SK-N-SH (cell line): Measurements from ENCODE around the gene CDKN2B-AS1. TPM values are rescaled to one million over a fixed set of nuclear protein-coding genes. Genes with fewer than 3 reads are reported as not detected.

Source experiments
- CTCF ChIA-PET: fragments of 300-600, 350-600 bp; formaldehyde crosslinking; extraction: SDS; loops from one replicate; lab custom pipeline; 2021; lab: Yijun Ruan, JAX
- POLR2A ChIA-PET: fragments of 350-600 bp; sonication (Branson Sonifier 250); formaldehyde crosslinking; extraction: SDS; loops from one replicate; lab custom pipeline; 2020; ENCODE audit warnings: antibody characterized with exemption, inconsistent platforms; lab: Yijun Ruan, JAX
- DNase-seq: peaks from one replicate; pipeline ENCODE4 v3.0.0; 2012
- H2AFZ ChIP-seq: fragments of 200-600 bp; sonication (generic); 2 replicates; pipeline ENCODE4 v1.8.1; 2016; ENCODE audit warnings: antibody characterized with exemption, mild to moderate bottlenecking, low read depth
- H3F3A ChIP-seq: fragments of 200-600 bp; sonication (generic); replicated peaks from 2 replicates; pipeline ENCODE3; 2016; ENCODE audit warnings: antibody characterized with exemption, mild to moderate bottlenecking; ENCODE audit not compliant: insufficient read depth
- H3K27ac ChIP-seq, 2 experiments: fragments of 200-500 bp in 1 of 2; fragments of 200-600 bp in 1 of 2; sonication (Bioruptor generic) in 1 of 2; sonication (generic), shearing (Covaris generic) in 1 of 2; 2 replicates each; pipeline versions ENCODE4 v1.5.1 to v1.6.1; 2014 to 2016; ENCODE audit warnings: low read depth in 2 of 2, inconsistent platforms in 1 of 2, low read length in 1 of 2, mild to moderate bottlenecking in 1 of 2, mixed read lengths in 1 of 2
- H3K27me3 ChIP-seq: fragments of 200-600 bp; sonication (generic), shearing (Covaris generic); 2 replicates; pipeline ENCODE4 v1.6.1; 2016; ENCODE audit warnings: mixed run types; ENCODE audit not compliant: insufficient read depth
- H3K36me3 ChIP-seq, 2 experiments: fragments of 200-500 bp in 1 of 2; fragments of 200-600 bp in 1 of 2; sonication (Bioruptor generic) in 1 of 2; sonication (generic) in 1 of 2; replicated peaks in 1 of 2; 2 replicates each; pipeline versions ENCODE3 to v1.5.1; 2014 to 2016; ENCODE audit warnings: low read length in 1 of 2, mild to moderate bottlenecking in 1 of 2; ENCODE audit not compliant: insufficient read depth in 2 of 2, control insufficient read depth in 1 of 2
- H3K4me1 ChIP-seq, 2 experiments: fragments of 200-500 bp in 1 of 2; fragments of 200-600 bp in 1 of 2; sonication (Bioruptor generic) in 1 of 2; sonication (generic), shearing (Covaris generic) in 1 of 2; 2 replicates each; pipeline versions ENCODE4 v1.5.1 to v1.6.1; 2014 to 2016; ENCODE audit warnings: low read depth in 1 of 2, low read length in 1 of 2, mixed run types in 1 of 2; ENCODE audit not compliant: insufficient read depth in 2 of 2, control insufficient read depth in 1 of 2
- H3K4me2 ChIP-seq: fragments of 200-600 bp; sonication (generic), shearing (Covaris generic); 2 replicates; pipeline ENCODE4 v1.6.1; 2017; ENCODE audit warnings: mixed run types
- H3K4me3 ChIP-seq, 2 experiments: fragments of 200-500 bp in 1 of 2; fragments of 200-600 bp in 1 of 2; sonication (Bioruptor generic) in 1 of 2; sonication (generic), shearing (Covaris generic) in 1 of 2; 2 replicates each; pipeline versions ENCODE4 v1.5.1 to v1.8.1; 2014 to 2016; ENCODE audit warnings: low read depth in 2 of 2, inconsistent platforms in 1 of 2, low read length in 1 of 2, mild to moderate bottlenecking in 1 of 2, mixed read lengths in 1 of 2, moderate library complexity in 1 of 2
- H3K79me2 ChIP-seq: fragments of 200-600 bp; sonication (generic); 2 replicates; pipeline ENCODE4 v1.8.1; 2017; ENCODE audit warnings: mild to moderate bottlenecking; ENCODE audit not compliant: insufficient read depth
- H3K9ac ChIP-seq: fragments of 200-600 bp; sonication (generic); 2 replicates; pipeline ENCODE4 v1.6.1; 2017; ENCODE audit warnings: mixed run types
- H3K9me2 ChIP-seq: fragments of 200-600 bp; sonication (generic); 2 replicates; pipeline ENCODE4 v1.6.1; 2017; ENCODE audit warnings: mixed run types
- H3K9me3 ChIP-seq: fragments of 200-600 bp; sonication (generic); 2 replicates; pipeline ENCODE4 v1.6.1; 2017; ENCODE audit warnings: mixed run types, mild to moderate bottlenecking, moderate library complexity
- H4K20me1 ChIP-seq: fragments of 200-600 bp; sonication (generic); 2 replicates; pipeline ENCODE4 v1.6.1; 2017; ENCODE audit warnings: mild to moderate bottlenecking, mixed run types; ENCODE audit not compliant: insufficient read depth
- EP300 ChIP-seq, 2 experiments: IDR thresholded peaks; 2 replicates each; pipeline versions ENCODE4 v1.4.0 to v1.6.1; 2012; ENCODE audit warnings: borderline replicate concordance in 1 of 2, low read depth in 1 of 2, low read length in 1 of 2
- EZH2phosphoT487 ChIP-seq: fragments of 200-600 bp; sonication (generic); IDR thresholded peaks from 2 replicates; pipeline ENCODE4 v1.6.1; 2017; ENCODE audit warnings: low read depth, mixed run types, mild to moderate bottlenecking, antibody characterized with exemption, moderate library complexity, borderline replicate concordance
- FOXJ3 ChIP-seq: sonication (generic); formaldehyde crosslinking; IDR thresholded peaks from 2 replicates; pipeline ENCODE4 v1.5.1; 2020; ENCODE audit warnings: mild to moderate bottlenecking, missing genetic modification reagents
- FOXM1 ChIP-seq: IDR thresholded peaks from 2 replicates; pipeline ENCODE4 v1.4.0; 2012; ENCODE audit warnings: low read depth, mild to moderate bottlenecking
- JUND ChIP-seq: IDR thresholded peaks from 2 replicates; pipeline ENCODE4 v1.4.0; 2012
- MAX ChIP-seq: IDR thresholded peaks from 2 replicates; pipeline ENCODE4 v1.4.0; 2012; ENCODE audit warnings: low read depth
- POLR2AphosphoS5 ChIP-seq: IDR thresholded peaks from 2 replicates; pipeline ENCODE4 v1.6.1; 2012; ENCODE audit warnings: low read depth, low read length
- RCOR1 ChIP-seq: fragments of 150-350 bp; IDR thresholded peaks from 2 replicates; pipeline ENCODE4 v1.6.1; 2017; ENCODE audit warnings: antibody characterized with exemption, low read length
- REST ChIP-seq: IDR thresholded peaks from 2 replicates; pipeline ENCODE4 v1.6.1; 2012; ENCODE audit warnings: mild to moderate bottlenecking, low read depth, low read length, moderate library complexity
- RXRA ChIP-seq: IDR thresholded peaks from 2 replicates; pipeline ENCODE4 v1.4.0; 2012; ENCODE audit warnings: low read depth, mild to moderate bottlenecking, borderline replicate concordance
- SMC3 ChIP-seq: IDR thresholded peaks from 2 replicates; pipeline ENCODE4 v1.6.1; 2012; ENCODE audit warnings: low read depth, low read length, improper control_type of control experiment
- TEAD4 ChIP-seq: IDR thresholded peaks from 2 replicates; pipeline ENCODE4 v1.4.0; 2012; ENCODE audit warnings: mild to moderate bottlenecking, borderline replicate concordance; ENCODE audit not compliant: insufficient read depth
- ZBTB33 ChIP-seq: IDR thresholded peaks from 2 replicates; pipeline ENCODE4 v1.4.0; 2012; ENCODE audit warnings: low read depth, borderline replicate concordance
- WGBS: methylation state at CpG from one replicate; pipeline ENCODE4 v1.1.6; 2017; ENCODE audit warnings: low lambda C conversion rate; 5-methylcytosine and 5-hydroxymethylcytosine counted together
- polyA plus RNA-seq, 3 experiments: library from polyadenylated mRNA; depleted of rRNA; stranded (reverse); fragments of >200 nt; gene quantifications; 2 replicates each; pipeline ENCODE4 v1.2.3, GENCODE V29; 2012

Gene CDKN2B-AS1
- polyA plus RNA-seq, 1 of the 3 experiments (the other 2 are of a cell fraction) = 0.25 TPM

GRCh38 chr9:21998026-21998425 is 3.4 kb downstream of the CDKN2B-AS1 start (continued):
- TF ChIP-seq REST = no peak
- no peak for TF ChIP-seq ZBTB33
- TF ChIP-seq, all 33 proteins: peak for 0

- POLR2A ChIA-PET = no interaction called here
- Histone ChIP-seq H3K9me3 (no peaks in the 10 kb centered on the region), H3K36me3 (peaks cover 0 to 4% of the 10 kb centered on the region in 2 experiments), H3K4me3 (no peak overlapping the region), H2AFZ (no peak overlapping the region), H3F3A (peaks cover 11% of the 10 kb centered on the region), H3K4me2 (no peak overlapping the region), H3K4me1 (peaks cover 0 to 11% of the 10 kb centered on the region in 2 experiments; a peak in 1 of 4 replicates), H3K27ac (no peak overlapping the region), H3K27me3 (no peaks in the 10 kb centered on the region; the same call in 1 of the 2 replicates), H3K9ac (no peak overlapping the region), H3K79me2 (no peaks in the 10 kb centered on the region), H4K20me1 (no peaks in the 10 kb centered on the region), H3K9me2 (no peaks in the 10 kb centered on the region)
- CTCF ChIA-PET = interaction anchor here (2.3 kb wide), 1 partner anchor 189 kb away, joined by 8 read pairs; no protein-coding TSS in a partner anchor
- no peak for TF ChIP-seq EP300 (IDR thresholded peaks at IDR 0.05; ENCODE audit: borderline replicate concordance in 1 of 2, low read depth in 1 of 2, low read length in 1 of 2)
- TF ChIP-seq JUND = no peak
- TF ChIP-seq SMC3 = no peak
- TF ChIP-seq RXRA = no peak
- TF ChIP-seq EZH2phosphoT487 = no peak
- TF ChIP-seq TEAD4 = no peak
- no peak for TF ChIP-seq MAX
- TF ChIP-seq FOXJ3 (CRISPR knock-in tag) = no peak
- no peak for TF ChIP-seq FOXM1
- no peak for TF ChIP-seq RCOR1
- TF ChIP-seq POLR2AphosphoS5 = no peak
- DNase-seq = no peak
- WGBS = 13% methylated on average over 1 of the region's 1 CpG
Observed at GRCh38 chr9:22002038-22002437, 7.4 kb downstream of the CDKN2B-AS1 start.
